ENCODE results near the gene MSRB3.
"Not testable (repeated sequence)": the region's sequence is repeated elsewhere in the genome, so short reads cannot be mapped to it uniquely, and the experiment has no call there.

MSRB3 gene

GRCh38 chr12:65483891-65484516, 205.5 kb downstream of the MSRB3 start:
- not testable (repeated sequence) for H3K36me3 ChIP-seq (ENCODE audit: control insufficient read depth in 1 of 2, insufficient read depth in 2 of 2, low read length in 2 of 2); H3K27me3 ChIP-seq (ENCODE audit: low read depth, low read length); H3K4me1 ChIP-seq (ENCODE audit: control insufficient read depth in 1 of 2, insufficient read depth in 2 of 2, low read length in 2 of 2); H3K9me3 ChIP-seq (ENCODE audit: control insufficient read depth in 1 of 2, low read length in 2 of 2); H3K4me3 ChIP-seq (ENCODE audit: low read depth in 1 of 2, low read length in 2 of 2); H3K27ac ChIP-seq (ENCODE audit: low read length)

- Histone ChIP-seq H3K27me3 (ENCODE audit: low read depth, low read length) (no peaks in the 10 kb centered on the region), H3K9me3 (ENCODE audit: control insufficient read depth in 1 of 2, low read length in 2 of 2) (peaks cover 0 to 7% of the 10 kb centered on the region in 2 donors), H3K4me1 (ENCODE audit: control insufficient read depth in 1 of 2, insufficient read depth in 2 of 2, low read length in 2 of 2) (no peaks in the 10 kb centered on the region), H3K4me3 (ENCODE audit: low read depth in 1 of 2, low read length in 2 of 2) (no peak overlapping the region), H3K36me3 (ENCODE audit: control insufficient read depth in 1 of 2, insufficient read depth in 2 of 2, low read length in 2 of 2) (no peaks in the 10 kb centered on the region), H3K27ac (ENCODE audit: low read length) (no peak overlapping the region)
These were observed 209.7 kb downstream of the MSRB3 start for GRCh38 chr12:65488197-65488596.

- H3K4me1 ChIP-seq (ENCODE audit: control insufficient read depth in 1 of 2, insufficient read depth in 2 of 2, low read length in 2 of 2), result no peaks in the 10 kb centered on the region
These were observed 211.8 kb downstream of the MSRB3 start for GRCh38 chr12:65490250-65490649.

GRCh38 chr12:65492998-65493912, 214.8 kb downstream of the MSRB3 start:
- Histone ChIP-seq H3K27me3 (ENCODE audit: low read depth, low read length) (no peaks in the 10 kb centered on the region), H3K27ac (ENCODE audit: low read length) (no peak overlapping the region), H3K4me3 (ENCODE audit: low read depth in 1 of 2, low read length in 2 of 2) (no peak overlapping the region), H3K36me3 (ENCODE audit: control insufficient read depth in 1 of 2, insufficient read depth in 2 of 2, low read length in 2 of 2) (no peaks in the 10 kb centered on the region), H3K4me1 (ENCODE audit: control insufficient read depth in 1 of 2, insufficient read depth in 2 of 2, low read length in 2 of 2) (no peaks in the 10 kb centered on the region), H3K9me3 (ENCODE audit: control insufficient read depth in 1 of 2, low read length in 2 of 2) (no peaks in the 10 kb centered on the region)

More at GRCh38 chr12:65490250-65490649, 211.8 kb downstream of the MSRB3 start:
- H3K4me3 ChIP-seq (ENCODE audit: low read depth in 1 of 2, low read length in 2 of 2), result no peak overlapping the region
- no peaks in the 10 kb centered on the region for H3K9me3 ChIP-seq (ENCODE audit: control insufficient read depth in 1 of 2, low read length in 2 of 2)
- no peak overlapping the region for H3K27ac ChIP-seq (ENCODE audit: low read length)
- no peaks in the 10 kb centered on the region for H3K27me3 ChIP-seq (ENCODE audit: low read depth, low read length)
- no peaks in the 10 kb centered on the region for H3K36me3 ChIP-seq (ENCODE audit: control insufficient read depth in 1 of 2, insufficient read depth in 2 of 2, low read length in 2 of 2)

GRCh38 chr12:65493913-65494245, 215.4 kb downstream of the MSRB3 start:
- no peak overlapping the region for H3K27ac ChIP-seq (ENCODE audit: low read length)
- H3K27me3 ChIP-seq (ENCODE audit: low read depth, low read length), result no peaks in the 10 kb centered on the region
- no peak overlapping the region for H3K4me3 ChIP-seq (ENCODE audit: low read depth in 1 of 2, low read length in 2 of 2)
- H3K4me1 ChIP-seq (ENCODE audit: control insufficient read depth in 1 of 2, insufficient read depth in 2 of 2, low read length in 2 of 2), result no peaks in the 10 kb centered on the region
- no peaks in the 10 kb centered on the region for H3K36me3 ChIP-seq (ENCODE audit: control insufficient read depth in 1 of 2, insufficient read depth in 2 of 2, low read length in 2 of 2)
- H3K9me3 ChIP-seq (ENCODE audit: control insufficient read depth in 1 of 2, low read length in 2 of 2), result no peaks in the 10 kb centered on the region

- no peak overlapping the region for H3K4me3 ChIP-seq (ENCODE audit: low read depth in 1 of 2, low read length in 2 of 2)
- no peak overlapping the region for H3K27ac ChIP-seq (ENCODE audit: low read length)
- no peaks in the 10 kb centered on the region for H3K9me3 ChIP-seq (ENCODE audit: control insufficient read depth in 1 of 2, low read length in 2 of 2)
These were observed 216.1 kb downstream of the MSRB3 start for GRCh38 chr12:65494537-65494936.

GRCh38 chr12:65495233-65495632, 216.8 kb downstream of the MSRB3 start:
- H3K27ac ChIP-seq (ENCODE audit: low read length), result no peak overlapping the region
- H3K36me3 ChIP-seq (ENCODE audit: control insufficient read depth in 1 of 2, insufficient read depth in 2 of 2, low read length in 2 of 2), result no peaks in the 10 kb centered on the region
- no peaks in the 10 kb centered on the region for H3K9me3 ChIP-seq (ENCODE audit: control insufficient read depth in 1 of 2, low read length in 2 of 2)
- H3K27me3 ChIP-seq (ENCODE audit: low read depth, low read length), result no peaks in the 10 kb centered on the region
- peaks cover 0 to under 1% of the 10 kb centered on the region in 2 donors for H3K4me1 ChIP-seq (ENCODE audit: control insufficient read depth in 1 of 2, insufficient read depth in 2 of 2, low read length in 2 of 2)
- no peak overlapping the region for H3K4me3 ChIP-seq (ENCODE audit: low read depth in 1 of 2, low read length in 2 of 2)

More at GRCh38 chr12:65494537-65494936, 216.1 kb downstream of the MSRB3 start:
- Histone ChIP-seq H3K36me3 (ENCODE audit: control insufficient read depth in 1 of 2, insufficient read depth in 2 of 2, low read length in 2 of 2) (no peaks in the 10 kb centered on the region), H3K4me1 (ENCODE audit: control insufficient read depth in 1 of 2, insufficient read depth in 2 of 2, low read length in 2 of 2) (no peaks in the 10 kb centered on the region), H3K27me3 (ENCODE audit: low read depth, low read length) (no peaks in the 10 kb centered on the region)

GRCh38 chr12:65496617-65497016, 218.1 kb downstream of the MSRB3 start:
- Histone ChIP-seq H3K27ac (ENCODE audit: low read length) (no peak overlapping the region), H3K4me1 (ENCODE audit: control insufficient read depth in 1 of 2, insufficient read depth in 2 of 2, low read length in 2 of 2) (peaks cover 0 to 13% of the 10 kb centered on the region in 2 donors), H3K27me3 (ENCODE audit: low read depth, low read length) (no peaks in the 10 kb centered on the region), H3K36me3 (ENCODE audit: control insufficient read depth in 1 of 2, insufficient read depth in 2 of 2, low read length in 2 of 2) (no peaks in the 10 kb centered on the region), H3K4me3 (ENCODE audit: low read depth in 1 of 2, low read length in 2 of 2) (no peak overlapping the region), H3K9me3 (ENCODE audit: control insufficient read depth in 1 of 2, low read length in 2 of 2) (no peaks in the 10 kb centered on the region)

GRCh38 chr12:65497660-65498059, 219.2 kb downstream of the MSRB3 start:
- Histone ChIP-seq H3K9me3 (ENCODE audit: control insufficient read depth in 1 of 2, low read length in 2 of 2) (no peaks in the 10 kb centered on the region), H3K4me3 (ENCODE audit: low read depth in 1 of 2, low read length in 2 of 2) (no peak overlapping the region), H3K36me3 (ENCODE audit: control insufficient read depth in 1 of 2, insufficient read depth in 2 of 2, low read length in 2 of 2) (no peaks in the 10 kb centered on the region), H3K27ac (ENCODE audit: low read length) (no peak overlapping the region), H3K27me3 (ENCODE audit: low read depth, low read length) (no peaks in the 10 kb centered on the region), H3K4me1 (ENCODE audit: control insufficient read depth in 1 of 2, insufficient read depth in 2 of 2, low read length in 2 of 2) (peaks cover 0 to 15% of the 10 kb centered on the region in 2 donors)

- no peaks in the 10 kb centered on the region for H3K9me3 ChIP-seq (ENCODE audit: control insufficient read depth in 1 of 2, low read length in 2 of 2)
- no peaks in the 10 kb centered on the region for H3K27me3 ChIP-seq (ENCODE audit: low read depth, low read length)
- no peak overlapping the region for H3K27ac ChIP-seq (ENCODE audit: low read length)
- no peak overlapping the region for H3K4me3 ChIP-seq (ENCODE audit: low read depth in 1 of 2, low read length in 2 of 2)
- H3K36me3 ChIP-seq (ENCODE audit: control insufficient read depth in 1 of 2, insufficient read depth in 2 of 2, low read length in 2 of 2), result no peaks in the 10 kb centered on the region
- peaks cover 0 to 15% of the 10 kb centered on the region in 2 donors for H3K4me1 ChIP-seq (ENCODE audit: control insufficient read depth in 1 of 2, insufficient read depth in 2 of 2, low read length in 2 of 2)
These were observed 220.7 kb downstream of the MSRB3 start for GRCh38 chr12:65499167-65499566.

- Histone ChIP-seq H3K27ac (ENCODE audit: low read length) (no peak overlapping the region), H3K27me3 (ENCODE audit: low read depth, low read length) (no peaks in the 10 kb centered on the region), H3K36me3 (ENCODE audit: control insufficient read depth in 1 of 2, insufficient read depth in 2 of 2, low read length in 2 of 2) (no peaks in the 10 kb centered on the region), H3K9me3 (ENCODE audit: control insufficient read depth in 1 of 2, low read length in 2 of 2) (no peaks in the 10 kb centered on the region), H3K4me1 (ENCODE audit: control insufficient read depth in 1 of 2, insufficient read depth in 2 of 2, low read length in 2 of 2) (peaks cover 0 to 15% of the 10 kb centered on the region in 2 donors), H3K4me3 (ENCODE audit: low read depth in 1 of 2, low read length in 2 of 2) (no peak overlapping the region)
These were observed 221.8 kb downstream of the MSRB3 start for GRCh38 chr12:65500091-65500900.
